Glomerular visceral epithelial cell (primary cell): ENCODE measurements around the gene RBM26.
"Not testable (repeated sequence)": the region's sequence is repeated elsewhere in the genome, so short reads cannot be mapped to it uniquely, and the experiment has no call there.

Experiments
- DNase-seq: peaks from one replicate; pipeline ENCODE4 v3.0.0-alpha.2; 2016; ENCODE audit errors: extremely low spot score

RBM26 gene

DNA sequence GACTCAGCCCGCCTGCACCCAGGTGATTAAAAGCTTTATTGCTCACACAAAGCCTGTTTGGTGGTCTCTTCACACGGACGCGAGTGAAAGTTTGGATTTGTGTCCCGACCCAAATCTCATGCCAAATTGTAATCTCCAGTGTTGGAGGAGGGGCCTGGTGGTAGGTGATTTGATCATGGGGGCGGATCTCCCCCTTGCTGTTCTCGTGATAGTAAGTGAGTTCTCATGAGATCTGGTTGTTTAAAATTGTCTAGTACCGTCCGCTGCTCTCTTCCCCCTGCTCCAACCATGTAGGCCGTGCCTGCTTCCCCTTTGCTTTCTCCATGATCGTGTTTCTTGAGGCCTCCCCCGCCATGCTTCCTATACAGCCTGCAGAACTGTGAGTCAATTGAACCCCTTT lies 126.3 kb downstream of the RBM26 start:
- DNase-seq: not testable (repeated sequence)

DNA sequence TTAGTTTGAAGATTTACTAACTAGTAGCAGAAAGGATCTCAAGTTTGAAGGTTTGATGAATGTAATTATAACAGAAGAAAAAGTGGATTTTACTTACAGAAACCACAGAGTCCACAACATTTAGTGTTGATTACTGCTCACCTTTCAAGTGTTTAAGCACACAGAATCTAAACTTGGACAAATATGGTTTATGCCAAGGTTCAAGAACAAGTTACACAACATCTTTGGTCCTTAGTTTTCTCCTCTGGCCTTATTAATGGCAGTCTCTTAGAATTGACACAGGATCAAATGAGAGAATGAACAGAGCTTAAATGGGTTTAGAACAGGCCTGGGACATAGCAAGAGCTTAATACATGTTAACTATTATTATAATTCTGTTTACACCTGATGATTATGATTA lies 133.0 kb downstream of the RBM26 start:
- DNase-seq: no peak

DNA sequence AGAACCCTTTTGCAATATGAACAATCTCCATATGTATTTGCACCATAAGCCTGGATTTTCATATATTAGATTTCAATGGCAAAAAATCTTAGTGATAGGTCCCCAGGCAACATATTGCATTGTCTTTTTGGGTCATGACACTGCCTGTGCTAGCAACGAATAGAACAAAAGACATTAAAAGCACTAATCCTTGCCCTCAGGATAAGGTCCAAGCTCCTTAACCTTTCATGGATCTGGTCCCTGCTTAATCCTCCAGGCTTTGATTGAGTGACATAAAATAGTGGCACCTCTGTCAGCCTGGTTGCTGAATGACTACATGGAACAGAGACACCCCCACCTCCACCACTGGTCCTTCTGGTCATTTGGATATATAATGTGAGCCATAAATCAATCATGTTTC lies 134.4 kb downstream of the RBM26 start:
- DNase-seq: no peak

DNA sequence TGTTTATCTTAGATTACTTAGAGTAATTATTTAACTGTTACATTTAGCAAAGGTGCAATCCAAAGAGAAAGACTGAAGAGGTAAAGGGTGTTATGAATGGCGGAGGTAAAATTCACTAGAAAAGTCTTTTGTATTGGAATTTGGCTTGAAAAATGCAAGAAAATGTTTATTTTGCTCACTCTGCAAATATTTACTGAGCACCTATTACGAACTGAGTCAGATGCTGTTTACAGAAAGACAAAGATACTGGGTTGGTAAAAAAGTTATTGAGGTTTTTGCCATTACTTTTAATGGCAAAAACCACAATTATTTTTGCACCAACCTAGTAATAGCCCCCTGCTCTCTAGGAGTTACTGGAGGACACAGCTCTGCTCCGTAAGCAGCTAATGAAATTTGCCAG lies 135.2 kb downstream of the RBM26 start:
- no peak for DNase-seq
